HUES64 (cell line): ENCODE results near the gene NTPCR.

ENCODE experiments used
- H3K27ac ChIP-seq: 2 replicates; pipeline ENCODE4 v1.7.0; 2013; ENCODE audit warnings: low read depth, low read length, inconsistent platforms
- H3K27me3 ChIP-seq: 2 replicates; pipeline ENCODE4 v1.6.1; 2013; ENCODE audit warnings: mild to moderate bottlenecking, low read length; ENCODE audit not compliant: insufficient read depth
- H3K36me3 ChIP-seq: 2 replicates; pipeline ENCODE4 v1.6.1; 2013; ENCODE audit warnings: mild to moderate bottlenecking, low read length; ENCODE audit not compliant: insufficient read depth
- H3K4me1 ChIP-seq: 2 replicates; pipeline ENCODE4 v1.6.1; 2013; ENCODE audit warnings: mild to moderate bottlenecking, low read length, moderate library complexity; ENCODE audit not compliant: insufficient read depth
- H3K4me3 ChIP-seq: 2 replicates; pipeline ENCODE4 v1.5.1; 2013; ENCODE audit warnings: mild to moderate bottlenecking, low read length, moderate library complexity
- H3K9ac ChIP-seq: 2 replicates; pipeline ENCODE4 v1.6.1; 2013; ENCODE audit warnings: mild to moderate bottlenecking, low read depth, low read length
- H3K9me3 ChIP-seq: 2 replicates; pipeline ENCODE4 v1.6.1; 2013; ENCODE audit warnings: low read depth, low read length; ENCODE audit not compliant: insufficient read depth
- WGBS: fragments of 150-250, 120-280 bp; methylation state at CpG from one replicate; pipeline ENCODE4 v1.1.7; 2013; ENCODE audit warnings: missing lambda C conversion rate; 5-methylcytosine and 5-hydroxymethylcytosine counted together

NTPCR gene

GRCh38 chr1:233020426-233020825 lies 70.0 kb downstream of the NTPCR start:
- peaks cover 9% of the 10 kb centered on the region for H3K4me1 ChIP-seq
- WGBS = 43% methylated on average over 7 of the region's 8 CpGs
- no peak overlapping the region for H3K9ac ChIP-seq
- peaks cover 33% of the 10 kb centered on the region for H3K36me3 ChIP-seq
- H3K27me3 ChIP-seq = no peaks in the 10 kb centered on the region
- H3K27ac ChIP-seq = no peak overlapping the region
- no peaks in the 10 kb centered on the region for H3K9me3 ChIP-seq
- H3K4me3 ChIP-seq = no peak overlapping the region

DNA sequence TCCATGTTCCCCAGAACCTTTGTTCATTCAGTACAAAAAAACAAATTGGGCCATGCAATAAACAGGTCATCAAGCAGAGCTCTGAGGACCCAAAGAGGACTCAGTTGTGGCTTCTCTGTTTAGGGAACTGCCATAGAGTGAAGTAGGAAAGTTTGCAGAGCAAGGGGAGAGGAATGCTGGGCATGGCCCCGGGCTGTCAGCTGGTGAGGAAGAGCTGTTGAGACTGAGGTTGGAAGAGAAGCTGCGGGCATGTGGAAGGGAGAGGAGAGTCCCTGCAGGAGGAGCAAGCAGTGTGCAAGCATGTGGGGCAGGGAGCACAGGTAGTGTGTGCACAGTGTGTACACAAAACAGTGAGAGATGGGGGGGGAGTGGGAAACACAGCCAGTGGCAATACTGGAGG lies 71.8 kb downstream of the NTPCR start:
- no peaks in the 10 kb centered on the region for H3K27me3 ChIP-seq
- H3K36me3 ChIP-seq = peaks cover 27% of the 10 kb centered on the region
- H3K4me1 ChIP-seq = peaks cover 17% of the 10 kb centered on the region
- no peak overlapping the region for H3K27ac ChIP-seq
- H3K9ac ChIP-seq = no peak overlapping the region
- no peak overlapping the region for H3K4me3 ChIP-seq
- WGBS = 97% methylated on average over 2 of the region's 2 CpGs
- H3K9me3 ChIP-seq = no peaks in the 10 kb centered on the region

GRCh38 chr1:233024199-233024598 lies 73.8 kb downstream of the NTPCR start:
- 89% methylated on average over 9 of the region's 9 CpGs for WGBS
- H3K9ac ChIP-seq = no peak overlapping the region
- H3K36me3 ChIP-seq = peaks cover 14% of the 10 kb centered on the region
- no peaks in the 10 kb centered on the region for H3K9me3 ChIP-seq
- no peaks in the 10 kb centered on the region for H3K27me3 ChIP-seq
- H3K4me1 ChIP-seq = peaks cover 24% of the 10 kb centered on the region
- no peak overlapping the region for H3K4me3 ChIP-seq
- H3K27ac ChIP-seq = no peak overlapping the region

- Histone ChIP-seq H3K36me3 (peaks cover 11% of the 10 kb centered on the region), H3K4me3 (no peak overlapping the region), H3K27me3 (no peaks in the 10 kb centered on the region), H3K9ac (no peak overlapping the region), H3K9me3 (no peaks in the 10 kb centered on the region), H3K27ac (no peak overlapping the region), H3K4me1 (peaks cover 20% of the 10 kb centered on the region)
- 71% methylated on average over 11 of the region's 12 CpGs for WGBS
Observed at GRCh38 chr1:233025157-233025556, 74.7 kb downstream of the NTPCR start.

GRCh38 chr1:233025567-233025966 lies 75.2 kb downstream of the NTPCR start:
- WGBS = 84% methylated on average over 2 of the region's 2 CpGs

DNA sequence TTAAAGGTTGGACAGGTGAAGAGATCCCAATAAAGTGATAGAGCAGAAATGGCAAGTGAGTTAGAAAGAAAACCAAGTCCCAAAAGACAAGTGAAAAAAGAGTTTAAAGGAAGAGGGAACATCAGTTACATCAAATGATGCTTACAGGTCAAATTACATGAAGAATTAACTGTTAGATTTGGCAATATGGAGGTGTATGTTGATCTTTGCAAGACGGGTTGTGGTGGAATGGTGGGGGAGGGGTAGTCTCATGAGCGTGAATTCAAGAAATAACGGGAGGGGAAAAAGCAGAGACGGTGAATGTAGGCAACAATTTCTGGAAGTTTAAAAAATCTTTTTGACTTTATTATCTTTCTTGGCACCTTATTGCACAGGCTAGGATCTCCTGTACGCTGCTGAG lies 76.6 kb downstream of the NTPCR start:
- WGBS = 70% methylated on average over 5 of the region's 5 CpGs
- H3K27ac ChIP-seq = no peak overlapping the region

More at GRCh38 chr1:233025567-233025966, 75.2 kb downstream of the NTPCR start:
- no peak overlapping the region for H3K9ac ChIP-seq
- H3K27ac ChIP-seq = no peak overlapping the region
- H3K4me3 ChIP-seq = no peak overlapping the region
- peaks cover 11% of the 10 kb centered on the region for H3K36me3 ChIP-seq
- no peaks in the 10 kb centered on the region for H3K27me3 ChIP-seq
- peaks cover 17% of the 10 kb centered on the region for H3K4me1 ChIP-seq
- H3K9me3 ChIP-seq = no peaks in the 10 kb centered on the region

DNA sequence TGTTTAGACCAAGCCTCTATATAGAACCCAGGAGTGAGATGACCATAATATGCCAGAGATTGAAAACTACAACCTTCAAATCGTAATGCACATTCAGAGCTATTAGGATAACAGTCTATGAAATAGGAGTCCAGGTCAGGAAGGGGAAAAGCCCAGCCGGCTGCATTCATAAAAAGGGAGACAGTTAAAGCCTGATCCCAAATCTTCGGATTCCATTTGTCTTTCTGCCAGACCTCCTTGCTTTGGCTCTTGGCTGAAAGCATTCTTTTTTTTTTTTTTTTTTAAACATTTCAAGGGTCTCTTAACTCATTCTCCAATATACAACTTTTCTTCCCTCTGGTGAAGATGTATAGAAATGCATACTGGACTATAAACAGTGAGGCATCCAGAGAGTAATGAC lies 81.1 kb downstream of the NTPCR start:
- Histone ChIP-seq H3K36me3 (peaks cover 2% of the 10 kb centered on the region; the same call in 1 of the 2 replicates), H3K4me1 (peaks cover 7% of the 10 kb centered on the region)
- WGBS = 95% methylated on average over 3 of the region's 3 CpGs

More for the DNA sequence above, 76.6 kb downstream of the NTPCR start:
- Histone ChIP-seq H3K9ac (no peak overlapping the region), H3K9me3 (no peaks in the 10 kb centered on the region), H3K4me3 (no peak overlapping the region), H3K4me1 (peaks cover 17% of the 10 kb centered on the region), H3K27me3 (no peaks in the 10 kb centered on the region), H3K36me3 (peaks cover 11% of the 10 kb centered on the region)

GRCh38 chr1:233032916-233033315 lies 82.5 kb downstream of the NTPCR start:
- no peaks in the 10 kb centered on the region for H3K4me1 ChIP-seq
- H3K9me3 ChIP-seq = no peaks in the 10 kb centered on the region
- peaks cover 3% of the 10 kb centered on the region; the same call in 1 of the 2 replicates for H3K36me3 ChIP-seq
- no peak overlapping the region for H3K9ac ChIP-seq
- 84% methylated on average over 4 of the region's 4 CpGs for WGBS
- H3K4me3 ChIP-seq = no peak overlapping the region
- H3K27me3 ChIP-seq = no peaks in the 10 kb centered on the region
- no peak overlapping the region for H3K27ac ChIP-seq

More for the DNA sequence above, 81.1 kb downstream of the NTPCR start:
- H3K9ac ChIP-seq = no peak overlapping the region
- H3K9me3 ChIP-seq = no peaks in the 10 kb centered on the region
- H3K27ac ChIP-seq = no peak overlapping the region
- no peaks in the 10 kb centered on the region for H3K27me3 ChIP-seq
- no peak overlapping the region for H3K4me3 ChIP-seq

DNA sequence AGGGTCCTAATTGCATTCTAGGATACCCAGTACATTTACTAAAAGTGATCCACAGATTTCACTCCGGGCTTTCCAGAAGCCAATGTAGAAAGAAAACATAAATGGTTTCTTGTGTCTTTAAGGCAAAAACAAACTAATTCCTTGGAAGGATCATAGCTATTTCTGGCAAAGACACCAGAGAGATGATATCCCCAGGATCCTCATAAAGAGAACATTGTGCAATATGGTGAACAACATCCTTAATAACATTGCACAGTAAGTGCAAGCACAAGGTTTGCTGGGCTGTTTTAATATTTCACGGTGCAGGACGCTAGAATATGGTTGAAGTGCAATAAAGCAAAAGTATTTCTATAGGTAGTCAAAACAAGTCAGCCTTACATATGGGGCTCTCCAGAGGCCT lies 83.0 kb downstream of the NTPCR start:
- H3K9me3 ChIP-seq = no peaks in the 10 kb centered on the region
- peaks cover 5% of the 10 kb centered on the region; the same call in 1 of the 2 replicates for H3K36me3 ChIP-seq
- WGBS = 97% methylated on average over 3 of the region's 3 CpGs
- no peak overlapping the region for H3K9ac ChIP-seq
- H3K4me3 ChIP-seq = no peak overlapping the region
- no peaks in the 10 kb centered on the region for H3K27me3 ChIP-seq
- no peaks in the 10 kb centered on the region for H3K4me1 ChIP-seq
- no peak overlapping the region for H3K27ac ChIP-seq
